Lower leg skin (tissue), 4 donors: ENCODE results near the gene ADAMTS9. TPM values are rescaled to one million over a fixed set of nuclear protein-coding genes. Genes with fewer than 3 reads are reported as not detected.

Experiments
- DNase-seq, 2 donors: peaks; one replicate each; pipeline ENCODE4 v3.0.0-alpha.2; 2019; ENCODE audit warnings: low spot score in 2 of 2
- H3K4me3 ChIP-seq: fragments of 200-600 bp; sonication (generic); 2 replicates; pipeline ENCODE4 v1.5.1; 2017; ENCODE audit warnings: mild to moderate bottlenecking, low read depth; ENCODE audit not compliant: poor library complexity, severe bottlenecking
- CTCF ChIP-seq, 3 donors: fragments of 450-650 bp; IDR thresholded peaks; one replicate each; pipeline ENCODE4 v1.5.1; 2016; ENCODE audit warnings: antibody characterized with exemption in 3 of 3, mild to moderate bottlenecking in 3 of 3, moderate library complexity in 2 of 3
- POLR2A ChIP-seq, 2 donors: fragments of 450-650 bp; IDR thresholded peaks; one replicate each; pipeline ENCODE4 v1.6.1; 2016 to 2017; ENCODE audit warnings: antibody characterized with exemption in 2 of 2, mild to moderate bottlenecking in 1 of 2, moderate library complexity in 1 of 2
- WGBS, 2 donors: methylation state at CpG; one replicate each; pipeline ENCODE4 v1.1.5; 2018; 5-methylcytosine and 5-hydroxymethylcytosine counted together
- intact Hi-C: fragments of 100-400 bp; cut with DNase I; formaldehyde crosslinking; loops from one replicate; pipeline ENCODE4 v1.15.0; 2023; ENCODE audit warnings: low total_unique reads
- total RNA-seq, 4 donors: library from RNA; depleted of rRNA; stranded (reverse); fragments of >200 nt; gene quantifications; one replicate each; pipeline ENCODE4 v1.1.0, GENCODE V29; 2016

ADAMTS9 gene
- total RNA-seq, 4 donors from 2014 or later: 2.2 to 15.9 (median 8.2) TPM

GRCh38 chr3:64715211-64715982, 27.6 kb upstream of the ADAMTS9 start:
- no peak for DNase-seq
- 75 to 81% methylated on average over 9 of the region's 9 CpGs for WGBS, 2 donors
- H3K4me3 ChIP-seq: no peak overlapping the region
- TF ChIP-seq CTCF (IDR thresholded peaks at IDR 0.05): no peak
- no peak for TF ChIP-seq POLR2A (IDR thresholded peaks at IDR 0.05)
- intact Hi-C loops: no loop called here

GRCh38 chr3:64708456-64708855, 20.7 kb upstream of the ADAMTS9 start:
- intact Hi-C loops: no loop called here
- TF ChIP-seq CTCF (IDR thresholded peaks at IDR 0.05) (no peak), POLR2A (IDR thresholded peaks at IDR 0.05) (no peak)
- WGBS, 2 donors: 80 to 88% methylated on average over 3 of the region's 3 CpGs
- no peak for DNase-seq
- H3K4me3 ChIP-seq: no peak overlapping the region

GRCh38 chr3:64705946-64706345, 18.1 kb upstream of the ADAMTS9 start:
- WGBS, 2 donors: 94 to 96% methylated on average over 2 of the region's 2 CpGs
- H3K4me3 ChIP-seq: no peak overlapping the region
- no peak for DNase-seq
- intact Hi-C loops: no loop called here
- TF ChIP-seq POLR2A (IDR thresholded peaks at IDR 0.05) (no peak), CTCF (IDR thresholded peaks at IDR 0.05) (no peak)

GRCh38 chr3:64696896-64697295, 9.1 kb upstream of the ADAMTS9 start:
- intact Hi-C loops: no loop called here
- no peak overlapping the region for H3K4me3 ChIP-seq
- DNase-seq: no peak
- WGBS, 2 donors: 75 to 78% methylated on average over 2 of the region's 2 CpGs
- no peak for TF ChIP-seq POLR2A (IDR thresholded peaks at IDR 0.05)
- TF ChIP-seq CTCF (IDR thresholded peaks at IDR 0.05): no peak

- H3K4me3 ChIP-seq: no peak overlapping the region
- TF ChIP-seq POLR2A (IDR thresholded peaks at IDR 0.05) (no peak), CTCF (IDR thresholded peaks at IDR 0.05) (no peak)
- no peak for DNase-seq
- 89 to 95% methylated on average over 2 of the region's 2 CpGs for WGBS, 2 donors
- intact Hi-C loops: no loop called here
Measured at GRCh38 chr3:64694114-64694513, 6.3 kb upstream of the ADAMTS9 start.

- TF ChIP-seq POLR2A (IDR thresholded peaks at IDR 0.05) (no peak), CTCF (IDR thresholded peaks at IDR 0.05) (no peak)
- intact Hi-C loops: no loop called here
- WGBS, 2 donors: 81 to 83% methylated on average over 3 of the region's 3 CpGs
- no peak overlapping the region for H3K4me3 ChIP-seq
- no peak for DNase-seq
Measured at GRCh38 chr3:64693031-64693430, 5.2 kb upstream of the ADAMTS9 start.
